GM23248 (cell line): ENCODE measurements around the gene GRIA1. TPM values are rescaled to one million over a fixed set of nuclear protein-coding genes. Genes with fewer than 3 reads are reported as not detected.

ENCODE experiments used
- DNase-seq: peaks from one replicate; pipeline ENCODE4 v3.0.0-alpha.2; 2015
- H2AFZ ChIP-seq: fragments of 200-600 bp; sonication (generic); 2 replicates; pipeline ENCODE4 v1.6.1; 2016; ENCODE audit warnings: antibody characterized with exemption
- H3F3A ChIP-seq: fragments of 200-600 bp; sonication (generic); 2 replicates; pipeline ENCODE4 v1.6.1; 2016; ENCODE audit warnings: mild to moderate bottlenecking, antibody characterized with exemption, mixed run types; ENCODE audit not compliant: insufficient read depth
- H3K27ac ChIP-seq: fragments of 200-600 bp; sonication (generic); 2 replicates; pipeline ENCODE4 v1.5.1; 2016; ENCODE audit warnings: mild to moderate bottlenecking
- H3K27me3 ChIP-seq: fragments of 200-600 bp; sonication (generic); replicated peaks from 2 replicates; pipeline ENCODE4 v1.6.1; 2016; ENCODE audit warnings: mild to moderate bottlenecking; ENCODE audit not compliant: insufficient read depth
- H3K36me3 ChIP-seq: fragments of 200-600 bp; sonication (generic); 2 replicates; pipeline ENCODE4 v1.6.1; 2016; ENCODE audit warnings: low read depth, mild to moderate bottlenecking
- H3K4me1 ChIP-seq: fragments of 200-600 bp; sonication (generic); 2 replicates; pipeline ENCODE4 v1.6.1; 2016; ENCODE audit warnings: mild to moderate bottlenecking; ENCODE audit not compliant: insufficient read depth
- H3K4me2 ChIP-seq: fragments of 200-600 bp; sonication (generic); one replicate; pipeline ENCODE4 v1.6.1; 2016; ENCODE audit warnings: mild to moderate bottlenecking; ENCODE audit not compliant: unreplicated experiment
- H3K4me3 ChIP-seq: fragments of 200-600 bp; sonication (generic); 2 replicates; pipeline ENCODE4 v1.5.1; 2016; ENCODE audit warnings: mild to moderate bottlenecking
- H3K79me2 ChIP-seq: fragments of 200-600 bp; sonication (generic); 2 replicates; pipeline ENCODE4 v1.6.1; 2016; ENCODE audit warnings: mild to moderate bottlenecking; ENCODE audit not compliant: insufficient read depth
- H3K9ac ChIP-seq: fragments of 200-600 bp; sonication (generic); 2 replicates; pipeline ENCODE4 v1.6.1; 2016; ENCODE audit warnings: mild to moderate bottlenecking
- H3K9me2 ChIP-seq: fragments of 200-600 bp; sonication (generic); 2 replicates; pipeline ENCODE4 v1.6.1; 2016; ENCODE audit warnings: mixed run types, mild to moderate bottlenecking, moderate library complexity; ENCODE audit not compliant: insufficient read depth
- H3K9me3 ChIP-seq: fragments of 200-600 bp; sonication (generic); one replicate; pipeline ENCODE4 v1.6.1; 2017; ENCODE audit warnings: low read depth
- H4K20me1 ChIP-seq: fragments of 200-600 bp; sonication (generic); 2 replicates; pipeline ENCODE4 v1.6.0; 2016; ENCODE audit not compliant: insufficient read depth
- EZH2 ChIP-seq: fragments of 200-600 bp; sonication (generic); IDR thresholded peaks from 2 replicates; pipeline ENCODE4 v1.6.1; 2018; ENCODE audit warnings: antibody characterized with exemption, mild to moderate bottlenecking; ENCODE audit not compliant: insufficient read depth, poor library complexity, severe bottlenecking
- EZH2phosphoT487 ChIP-seq: fragments of 200-600 bp; sonication (generic); IDR thresholded peaks from 2 replicates; pipeline ENCODE4 v1.6.1; 2018; ENCODE audit warnings: antibody characterized with exemption, moderate library complexity, mild to moderate bottlenecking, low read depth; ENCODE audit not compliant: insufficient read depth
- WGBS, 2 experiments: methylation state at CpG; one replicate each; pipeline ENCODE4 v1.1.6; 2015 to 2017; ENCODE audit warnings: low lambda C conversion rate in 2 of 2, low coverage in 1 of 2; ENCODE audit errors: missing lambda C conversion rate in 2 of 2; 5-methylcytosine and 5-hydroxymethylcytosine counted together
- in situ Hi-C: fragments of 300-500 bp; cut with MboI; formaldehyde crosslinking; loops from 2 replicates; pipeline ENCODE4 v1.15.0; 2020
- polyA plus RNA-seq: library from polyadenylated mRNA; unstranded; fragments of >200 nt; fragmentation: Nextera tagmentation; extraction: Ambion mirVana; gene quantifications from 2 replicates; pipeline ENCODE4 v1.2.1, GENCODE V29; 2016
- total RNA-seq: library from RNA; depleted of rRNA; stranded (reverse); fragments of >200 nt; shearing (Covaris generic); gene quantifications from 2 replicates; pipeline ENCODE4 v1.2.3, GENCODE V29; 2014

Gene GRIA1
- total and polyA plus RNA-seq, 2 experiments from 2014 or later = 0.04 to 0.11 TPM

GRCh38 chr5:153491038-153491744 lies 721 bp downstream of the GRIA1 start:
- Histone ChIP-seq H3K27me3 (no peaks in the 10 kb centered on the region), H3K4me2 (peak overlapping the region; percentile 80), H3F3A (peaks cover 12% of the 10 kb centered on the region), H3K4me3 (0 out of 2 replicates have a peak overlapping the region, but pooled peaks have one; percentile 42), H3K9me3 (no peaks in the 10 kb centered on the region), H4K20me1 (no peaks in the 10 kb centered on the region), H3K36me3 (no peaks in the 10 kb centered on the region), H3K9ac (no peak overlapping the region), H3K79me2 (no peaks in the 10 kb centered on the region), H3K9me2 (no peaks in the 10 kb centered on the region), H2AFZ (peak overlapping the region; percentile 60; the same call in 1 of the 2 replicates), H3K27ac (no peak overlapping the region), H3K4me1 (peaks cover 15% of the 10 kb centered on the region)
- DNase-seq = no peak
- TF ChIP-seq EZH2phosphoT487 (no peak), EZH2 (no peak)
- in situ Hi-C loops = loop anchor here (25.0 kb wide), 1 partner anchor 929 kb away; no protein-coding TSS in a partner anchor
- 31 to 34% methylated on average over 13 to 14 of the region's 14 CpGs for WGBS, 2 experiments

DNA sequence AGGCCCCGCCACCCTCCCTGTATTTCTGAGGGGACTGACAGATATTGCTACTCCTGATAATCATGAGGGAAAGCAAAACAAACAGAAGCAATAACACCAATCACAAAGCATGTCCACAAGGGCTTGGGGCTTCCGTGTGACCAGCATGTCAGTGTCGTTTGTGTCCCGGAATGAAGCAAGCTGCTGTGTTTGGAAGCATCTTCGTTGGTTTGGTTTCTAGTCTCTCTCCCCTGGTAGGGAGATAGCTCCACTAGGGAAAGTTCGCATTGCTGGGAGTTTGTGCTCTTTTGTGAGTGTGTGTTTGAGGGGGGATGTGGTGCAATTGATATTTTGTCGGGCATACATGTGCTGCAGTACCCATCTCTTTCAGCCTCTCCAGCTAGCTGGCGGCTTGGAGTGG lies 1.4 kb downstream of the GRIA1 start:
- Histone ChIP-seq H3K9me2 (no peaks in the 10 kb centered on the region), H3K27ac (no peak overlapping the region), H4K20me1 (no peaks in the 10 kb centered on the region), H3K4me1 (peaks cover 15% of the 10 kb centered on the region), H3K9me3 (no peaks in the 10 kb centered on the region), H3K27me3 (no peaks in the 10 kb centered on the region), H2AFZ (no peak overlapping the region), H3K9ac (no peak overlapping the region), H3K4me2 (no peak overlapping the region), H3K79me2 (no peaks in the 10 kb centered on the region), H3K36me3 (no peaks in the 10 kb centered on the region), H3K4me3 (no peak overlapping the region), H3F3A (peaks cover 12% of the 10 kb centered on the region)
- TF ChIP-seq EZH2phosphoT487 (no peak), EZH2 (no peak)
- 85 to 87% methylated on average over 8 of the region's 8 CpGs for WGBS, 2 experiments
- in situ Hi-C loops = loop anchor here (25.0 kb wide), 1 partner anchor 930 kb away; no protein-coding TSS in a partner anchor
- no peak for DNase-seq

DNA sequence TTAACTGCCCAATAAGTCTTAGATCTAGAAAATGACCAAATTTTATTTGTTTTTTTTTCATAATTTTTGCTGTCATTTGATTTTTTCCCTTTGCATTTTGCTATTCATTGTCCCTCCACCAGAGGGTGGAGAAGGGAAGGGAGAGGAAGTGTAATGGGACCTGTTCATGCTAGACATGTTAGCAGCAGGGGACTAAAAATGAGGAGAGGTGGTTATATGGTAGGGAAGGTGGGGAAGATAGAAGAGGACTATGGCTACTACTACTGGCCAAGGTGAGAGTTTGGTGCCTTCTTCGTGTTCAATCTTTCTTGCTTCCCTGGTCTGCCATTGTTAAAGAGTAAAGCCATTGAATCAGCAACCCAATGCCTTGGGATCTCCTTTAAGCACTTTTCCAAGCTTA lies 6.4 kb downstream of the GRIA1 start:
- Histone ChIP-seq H3K4me1 (no peaks in the 10 kb centered on the region), H3K4me2 (no peak overlapping the region), H4K20me1 (no peaks in the 10 kb centered on the region), H3K27me3 (no peaks in the 10 kb centered on the region), H2AFZ (no peak overlapping the region), H3K79me2 (no peaks in the 10 kb centered on the region), H3K9me2 (no peaks in the 10 kb centered on the region), H3K27ac (no peak overlapping the region), H3K4me3 (no peak overlapping the region), H3F3A (no peaks in the 10 kb centered on the region), H3K9ac (no peak overlapping the region), H3K36me3 (no peaks in the 10 kb centered on the region), H3K9me3 (no peaks in the 10 kb centered on the region)
- TF ChIP-seq EZH2 (no peak), EZH2phosphoT487 (no peak)
- DNase-seq = peak; percentile 60
- WGBS, 2 experiments = 95 to 100% methylated on average over 1 of the region's 1 CpG
- in situ Hi-C loops = loop anchor here (25.0 kb wide), 1 partner anchor 935 kb away; no protein-coding TSS in a partner anchor

GRCh38 chr5:153498516-153498915 lies 8.0 kb downstream of the GRIA1 start:
- Histone ChIP-seq H3K36me3 (no peaks in the 10 kb centered on the region), H3K9me2 (no peaks in the 10 kb centered on the region), H3K27me3 (no peaks in the 10 kb centered on the region), H3K9ac (no peak overlapping the region), H3K79me2 (no peaks in the 10 kb centered on the region), H3K9me3 (no peaks in the 10 kb centered on the region), H2AFZ (no peak overlapping the region), H3K4me2 (no peak overlapping the region), H4K20me1 (no peaks in the 10 kb centered on the region), H3K27ac (no peak overlapping the region), H3K4me1 (no peaks in the 10 kb centered on the region), H3F3A (no peaks in the 10 kb centered on the region), H3K4me3 (no peak overlapping the region)
- TF ChIP-seq EZH2phosphoT487 (no peak), EZH2 (no peak)
- in situ Hi-C loops = loop anchor here (25.0 kb wide), 1 partner anchor 936 kb away; no protein-coding TSS in a partner anchor
- peak; percentile 17 for DNase-seq
